Spinal cord (tissue), 10 donors: ENCODE measurements around the gene FDXR. TPM values are rescaled to one million over a fixed set of nuclear protein-coding genes. Genes with fewer than 3 reads are reported as not detected.

Experiments used
- DNase-seq, 6 donors: peaks; one replicate each; pipeline versions ENCODE4 v3.0.0 to v3.0.0-alpha.2; 2013 to 2015; ENCODE audit warnings: low spot score in 6 of 6, low read depth in 4 of 6
- H3K27ac ChIP-seq: one replicate; pipeline ENCODE4 v1.5.1; 2013; ENCODE audit warnings: low read depth, low read length, control low read depth
- H3K27me3 ChIP-seq: one replicate; pipeline ENCODE4 v1.6.1; 2013; ENCODE audit warnings: low read length; ENCODE audit not compliant: control insufficient read depth, insufficient read depth
- H3K36me3 ChIP-seq: one replicate; pipeline ENCODE4 v1.6.1; 2013; ENCODE audit warnings: low read length; ENCODE audit not compliant: control insufficient read depth, insufficient read depth
- H3K4me1 ChIP-seq: one replicate; pipeline ENCODE4 v1.6.1; 2013; ENCODE audit warnings: low read length; ENCODE audit not compliant: control insufficient read depth, insufficient read depth
- H3K4me3 ChIP-seq: one replicate; pipeline ENCODE4 v1.5.1; 2013; ENCODE audit warnings: low read depth, low read length, control low read depth
- H3K9me3 ChIP-seq: one replicate; pipeline ENCODE4 v1.6.1; 2013; ENCODE audit warnings: low read length; ENCODE audit not compliant: control insufficient read depth, insufficient read depth
- WGBS: methylation state at CpG from one replicate; pipeline ENCODE4 v1.1.5; 2013; ENCODE audit warnings: missing lambda C conversion rate; ENCODE audit not compliant: insufficient coverage; 5-methylcytosine and 5-hydroxymethylcytosine counted together
- polyA plus RNA-seq, 2 donors: library from polyadenylated mRNA; unstranded; fragments of 120-200 nt; gene quantifications; one replicate each; pipeline ENCODE4 v1.2.1, GENCODE V29; 2013; ENCODE audit not compliant: insufficient read length in 2 of 2
- total RNA-seq, 2 donors: library from RNA; depleted of rRNA in 1 of 2; stranded (reverse); fragments of 120-200 nt in 1 of 2; fragments of >200 nt in 1 of 2; gene quantifications; one replicate each; pipeline versions ENCODE4 v1.2.3 to v1.2.4, GENCODE V29; 2013 to 2014
- donor health status: healthy.

FDXR gene
- total and polyA plus RNA-seq, 4 donors: 3.0 to 11.3 (median 8.6) TPM

DNA sequence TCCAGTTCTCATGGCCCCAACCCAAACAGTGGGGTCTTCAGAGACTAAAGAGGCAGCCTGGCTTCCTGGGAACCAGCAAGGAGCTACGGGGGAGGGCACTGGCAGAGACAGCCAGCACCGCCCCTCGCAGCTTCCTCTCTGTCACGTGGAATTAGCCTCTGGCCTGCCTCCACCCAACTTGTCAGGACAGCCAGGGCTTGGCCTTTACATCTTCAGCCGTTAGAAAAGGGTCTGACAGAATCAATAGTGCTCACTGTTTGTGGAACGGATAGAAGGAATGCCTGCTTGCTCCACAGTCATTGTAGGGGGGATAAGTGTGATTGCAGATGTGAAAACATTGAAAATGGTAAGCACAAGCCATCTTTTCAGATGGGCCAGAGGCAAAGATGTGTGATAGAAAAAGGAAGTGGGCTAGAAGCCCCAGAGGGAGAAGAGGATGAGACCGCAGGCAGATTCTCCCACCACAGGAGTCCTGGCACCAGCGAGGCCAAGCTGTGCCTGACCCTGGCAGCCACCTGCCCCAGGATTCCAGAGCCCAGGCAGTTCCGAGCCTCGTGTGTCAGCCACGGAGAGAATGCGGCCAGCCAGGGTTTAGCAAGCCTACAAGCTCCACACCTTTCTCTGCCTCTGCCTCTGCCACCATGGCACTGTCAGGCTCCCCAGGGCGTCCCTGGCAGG is 31.7 kb downstream of the FDXR start:
- WGBS: 16% methylated on average over 13 of the region's 13 CpGs
- H3K27ac ChIP-seq: peak overlapping the region; percentile 85
- H3K4me1 ChIP-seq: peaks cover 58% of the 10 kb centered on the region
- no peaks in the 10 kb centered on the region for H3K9me3 ChIP-seq
- DNase-seq: peak in 2 of 6 donors; percentile 68 to 81
- H3K4me3 ChIP-seq: no peak overlapping the region
- peaks cover 34% of the 10 kb centered on the region for H3K36me3 ChIP-seq
- peaks cover 15% of the 10 kb centered on the region for H3K27me3 ChIP-seq

DNA sequence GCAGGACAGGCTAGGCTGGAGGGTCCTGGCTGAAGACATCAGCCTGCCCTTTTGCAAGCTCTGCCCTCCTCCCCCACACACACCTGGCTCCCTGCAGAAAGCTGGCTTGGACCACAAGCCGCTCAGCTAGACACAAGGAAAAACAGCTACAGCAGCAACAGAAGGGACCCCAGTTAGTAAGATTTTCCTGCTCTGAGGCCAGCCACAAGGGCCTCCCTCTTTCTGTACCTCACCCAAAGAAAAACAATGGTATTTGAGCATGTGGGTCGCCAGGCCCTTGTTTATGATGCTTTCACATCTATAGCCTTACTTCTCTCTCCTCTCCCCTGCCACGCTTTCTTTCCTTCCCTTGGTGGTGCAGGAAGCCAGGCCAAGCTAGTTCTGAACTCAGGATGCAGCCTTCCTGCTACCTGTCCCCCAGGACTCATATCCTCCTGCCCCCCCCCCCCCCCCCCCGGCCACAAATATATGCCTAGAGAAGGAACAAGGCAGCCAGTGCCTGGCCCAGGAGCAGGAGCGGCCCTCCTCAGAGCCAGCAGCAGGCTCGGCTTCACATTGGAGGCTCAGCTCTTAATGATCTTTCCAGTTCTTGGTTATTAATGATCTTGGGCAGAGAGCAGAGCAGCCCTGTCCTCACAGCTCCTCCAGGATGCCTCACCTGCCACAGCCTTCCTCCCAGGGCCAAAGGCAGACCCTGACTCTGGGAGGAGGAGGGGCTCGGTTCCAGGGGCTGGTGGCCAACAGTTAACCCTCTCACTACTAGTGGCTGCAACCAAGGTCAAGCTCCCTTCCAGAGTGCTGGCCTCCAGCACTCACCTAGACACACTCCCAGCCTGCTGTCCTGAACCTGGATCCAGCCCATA is 32.6 kb downstream of the FDXR start:
- Histone ChIP-seq H3K4me3 (no peak overlapping the region), H3K4me1 (peaks cover 58% of the 10 kb centered on the region), H3K27ac (peak overlapping the region; percentile 85), H3K27me3 (peaks cover 13% of the 10 kb centered on the region), H3K36me3 (peaks cover 41% of the 10 kb centered on the region), H3K9me3 (no peaks in the 10 kb centered on the region)
- peak in 2 of 6 donors; percentile 28 to 41 for DNase-seq
- WGBS: 43% methylated on average over 3 of the region's 7 CpGs

DNA sequence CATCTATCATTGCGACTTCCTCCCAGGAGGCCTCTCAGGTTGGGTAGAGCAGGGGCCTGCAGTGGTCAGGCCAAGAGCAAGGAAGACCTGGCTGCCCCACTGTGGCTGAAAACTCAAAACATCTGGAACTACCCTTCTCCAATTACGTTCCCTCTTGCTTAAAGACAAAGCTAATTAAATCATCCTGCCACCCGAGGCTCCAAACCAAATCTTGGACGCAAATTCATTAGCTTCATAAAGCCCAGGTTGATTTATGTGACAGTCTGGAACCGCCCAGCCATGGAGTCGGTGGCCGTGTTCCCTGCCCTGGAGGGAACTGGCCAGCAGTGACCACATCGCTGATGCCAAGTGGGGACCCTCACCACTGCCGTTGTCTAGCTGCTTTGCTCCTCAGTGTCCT is 34.5 kb downstream of the FDXR start:
- Histone ChIP-seq H3K4me1 (peaks cover 67% of the 10 kb centered on the region), H3K36me3 (peaks cover 49% of the 10 kb centered on the region), H3K27ac (no peak overlapping the region), H3K4me3 (no peak overlapping the region), H3K27me3 (peaks cover 1% of the 10 kb centered on the region), H3K9me3 (no peaks in the 10 kb centered on the region)
- no peak for DNase-seq
- 52% methylated on average over 9 of the region's 9 CpGs for WGBS

DNA sequence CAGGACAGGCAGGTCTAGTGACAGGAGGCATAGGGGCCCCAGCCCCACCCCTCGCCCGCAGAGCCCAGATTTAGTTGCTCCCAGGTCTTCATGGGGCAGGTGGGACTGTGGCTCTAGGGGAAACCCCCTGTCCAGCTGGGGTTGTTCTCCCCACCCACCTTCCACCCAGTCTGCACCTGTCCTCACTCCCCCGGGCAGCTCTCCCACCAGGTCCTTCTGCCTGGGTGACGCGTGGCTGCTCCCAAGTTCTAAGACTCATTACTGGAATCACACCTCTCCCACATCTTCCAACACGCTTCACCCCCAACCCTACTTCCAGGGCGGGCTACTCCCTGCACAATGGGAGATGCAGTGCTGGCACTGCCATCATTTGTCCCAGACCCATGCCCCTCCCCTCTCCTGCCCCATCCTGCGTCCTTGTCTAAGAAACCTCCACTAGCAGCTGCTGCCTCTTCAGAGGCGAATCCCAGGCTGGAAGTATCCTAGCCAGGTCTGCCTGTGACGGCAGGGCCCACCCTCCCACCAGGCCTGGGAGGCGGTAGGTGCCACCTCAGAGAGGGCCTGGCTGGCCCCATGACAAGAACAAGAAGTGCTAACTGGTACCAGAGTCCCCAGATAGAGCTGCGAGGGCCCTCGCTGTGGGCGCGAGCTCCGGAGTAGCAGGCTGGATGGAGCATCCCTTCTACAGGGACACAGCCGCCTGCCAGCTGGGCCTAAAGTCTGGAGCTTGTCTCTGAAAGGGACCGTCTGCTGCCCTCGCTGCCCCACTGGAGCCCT is 35.9 kb downstream of the FDXR start:
- Histone ChIP-seq H3K4me1 (peaks cover 59% of the 10 kb centered on the region), H3K4me3 (no peak overlapping the region), H3K9me3 (no peaks in the 10 kb centered on the region), H3K27me3 (no peaks in the 10 kb centered on the region), H3K36me3 (peaks cover 54% of the 10 kb centered on the region), H3K27ac (no peak overlapping the region)
- 90% methylated on average over 19 of the region's 19 CpGs for WGBS
- DNase-seq: no peak

DNA sequence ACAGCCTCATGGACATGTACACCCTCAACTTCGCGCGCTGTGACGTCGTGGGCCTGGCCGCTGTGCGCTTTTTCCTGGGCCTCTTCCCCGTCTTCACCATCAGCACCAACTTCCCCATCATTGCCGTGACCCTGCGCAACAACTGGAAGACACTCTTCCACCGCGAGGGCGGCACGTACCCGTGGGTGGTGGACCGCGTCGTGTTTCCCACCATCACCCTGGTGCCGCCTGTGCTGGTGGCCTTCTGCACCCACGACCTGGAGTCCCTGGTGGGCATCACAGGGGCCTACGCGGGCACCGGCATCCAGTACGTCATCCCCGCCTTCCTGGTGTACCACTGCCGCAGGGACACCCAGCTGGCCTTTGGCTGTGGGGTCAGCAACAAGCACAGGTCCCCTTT is 36.6 kb downstream of the FDXR start:
- Histone ChIP-seq H3K4me1 (peaks cover 53% of the 10 kb centered on the region), H3K27ac (no peak overlapping the region), H3K27me3 (no peaks in the 10 kb centered on the region), H3K36me3 (peaks cover 61% of the 10 kb centered on the region), H3K9me3 (no peaks in the 10 kb centered on the region), H3K4me3 (no peak overlapping the region)
- WGBS: 96% methylated on average over 26 of the region's 26 CpGs
- no peak for DNase-seq

DNA sequence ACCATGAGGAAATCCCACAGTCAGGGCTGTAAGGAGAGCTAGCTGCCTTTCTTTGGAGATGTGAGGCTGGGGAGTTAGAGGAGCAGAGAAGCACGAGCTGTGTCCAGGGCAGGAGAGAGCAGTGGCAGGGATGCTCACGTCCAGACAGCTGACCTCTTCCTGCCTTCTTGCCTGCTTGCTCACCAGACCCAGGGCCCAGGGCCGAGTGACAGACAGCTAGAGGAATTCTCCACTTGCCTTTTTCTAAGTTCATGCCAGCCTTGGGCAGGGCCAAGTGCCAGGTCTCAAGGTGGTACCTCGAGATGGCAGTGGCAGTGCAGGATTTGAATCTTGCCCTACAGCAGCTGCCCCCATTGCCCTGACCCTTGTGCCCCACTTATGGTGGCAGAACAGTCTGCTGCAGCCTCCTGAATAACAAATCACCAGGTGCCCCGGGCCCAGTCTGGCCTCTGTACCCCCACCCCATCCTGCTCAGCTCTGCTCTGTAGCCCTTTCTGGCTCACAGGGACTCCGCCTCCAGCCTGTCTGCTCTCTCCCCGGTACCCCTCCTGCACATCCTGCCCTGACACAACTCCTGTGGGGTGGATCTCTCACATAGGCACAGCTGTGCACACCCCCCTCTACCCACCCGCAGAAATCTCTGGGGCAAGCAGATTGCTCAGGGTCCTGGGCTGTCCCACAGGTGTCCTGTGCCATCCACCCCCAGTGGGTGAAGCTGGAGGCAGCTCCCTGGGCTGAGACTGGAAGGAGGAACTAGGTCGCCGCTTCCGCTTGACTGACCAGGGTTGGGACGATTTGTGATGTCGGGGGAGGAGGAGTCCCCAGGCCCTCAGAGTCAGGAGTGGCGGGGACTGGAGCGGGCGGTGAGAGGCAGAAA is 39.1 kb downstream of the FDXR start:
- Histone ChIP-seq H3K36me3 (peaks cover 73% of the 10 kb centered on the region), H3K9me3 (no peaks in the 10 kb centered on the region), H3K4me3 (no peak overlapping the region), H3K27ac (no peak overlapping the region), H3K27me3 (no peaks in the 10 kb centered on the region), H3K4me1 (peaks cover 33% of the 10 kb centered on the region)
- WGBS: 51% methylated on average over 9 of the region's 16 CpGs
- DNase-seq: peak in 1 of 6 donors; percentile 18

DNA sequence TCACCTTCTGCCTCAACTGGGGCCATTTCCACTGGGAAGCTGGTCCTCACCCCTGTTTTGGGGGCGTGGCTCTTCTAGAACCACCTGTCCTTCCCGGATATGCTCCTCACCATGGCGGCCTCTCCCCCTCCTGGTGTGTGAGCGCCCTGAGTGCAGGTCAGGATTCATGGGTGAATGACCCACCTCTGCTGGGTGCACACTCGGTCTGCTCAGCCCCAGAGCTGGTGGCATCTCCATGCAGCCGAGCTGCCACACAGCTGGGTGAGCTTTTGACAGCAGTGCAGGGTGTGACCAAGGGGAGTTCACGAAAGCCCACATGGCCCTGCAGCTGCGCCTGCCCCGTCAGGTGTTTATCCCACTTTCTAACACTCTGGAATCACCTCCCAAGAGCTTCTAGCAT is 40.4 kb downstream of the FDXR start:
- Histone ChIP-seq H3K27ac (no peak overlapping the region), H3K27me3 (no peaks in the 10 kb centered on the region), H3K4me3 (no peak overlapping the region), H3K36me3 (peaks cover 71% of the 10 kb centered on the region), H3K4me1 (peaks cover 29% of the 10 kb centered on the region), H3K9me3 (no peaks in the 10 kb centered on the region)
- 91% methylated on average over 7 of the region's 9 CpGs for WGBS
- no peak for DNase-seq

DNA sequence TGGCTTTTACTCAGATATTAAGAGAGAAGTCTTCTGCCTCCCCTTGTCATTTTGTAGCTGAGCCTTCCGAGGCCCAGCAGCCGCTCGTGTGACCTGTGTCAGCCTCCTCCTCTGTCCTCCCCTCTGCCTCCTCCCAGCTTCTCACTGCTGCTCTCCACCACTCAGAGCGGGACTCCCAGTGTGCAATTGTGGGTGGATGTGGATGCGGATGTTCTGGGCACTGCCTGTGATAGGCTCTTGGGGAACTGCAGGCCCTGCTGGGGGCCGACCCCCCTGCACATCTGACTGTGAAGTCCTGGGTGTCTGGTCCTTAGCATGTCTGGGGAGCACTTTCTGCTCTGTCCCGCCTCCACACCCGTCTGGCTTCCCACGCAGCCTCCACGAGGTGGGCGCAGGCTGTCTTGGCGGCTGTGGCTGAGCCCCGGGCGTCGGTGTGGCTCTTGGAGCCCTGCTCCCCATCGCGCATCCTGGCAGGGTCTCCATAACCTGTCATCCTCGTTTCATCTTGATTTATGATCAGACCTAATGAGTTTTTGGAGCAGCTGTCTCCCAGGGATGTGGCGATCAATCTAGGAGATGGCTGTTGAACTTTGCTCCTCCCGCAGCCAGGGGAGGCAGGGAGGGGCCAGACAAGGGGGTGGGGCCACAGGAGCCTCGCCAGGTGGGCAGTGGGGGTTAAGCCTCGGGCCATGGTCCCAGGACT is 41.2 kb downstream of the FDXR start:
- Histone ChIP-seq H3K4me3 (no peak overlapping the region), H3K27me3 (no peaks in the 10 kb centered on the region), H3K4me1 (peaks cover 35% of the 10 kb centered on the region), H3K27ac (no peak overlapping the region), H3K36me3 (peaks cover 66% of the 10 kb centered on the region), H3K9me3 (no peaks in the 10 kb centered on the region)
- peak in 1 of 6 donors; percentile 36 for DNase-seq
- WGBS: 79% methylated on average over 18 of the region's 22 CpGs
